Activated CD8-positive, alpha-beta memory T cell treated with anti-CD3 and anti-CD28 coated beads, Interleukin-2, amount 50 U/mL, for 24 hours (primary cell): ENCODE measurements around the gene CHRDL2.

ENCODE experiments used
- DNase-seq: peaks from one replicate; pipeline ENCODE4 v3.0.0-alpha.2; 2020; ENCODE audit errors: extremely low read depth

The CHRDL2 gene

DNA sequence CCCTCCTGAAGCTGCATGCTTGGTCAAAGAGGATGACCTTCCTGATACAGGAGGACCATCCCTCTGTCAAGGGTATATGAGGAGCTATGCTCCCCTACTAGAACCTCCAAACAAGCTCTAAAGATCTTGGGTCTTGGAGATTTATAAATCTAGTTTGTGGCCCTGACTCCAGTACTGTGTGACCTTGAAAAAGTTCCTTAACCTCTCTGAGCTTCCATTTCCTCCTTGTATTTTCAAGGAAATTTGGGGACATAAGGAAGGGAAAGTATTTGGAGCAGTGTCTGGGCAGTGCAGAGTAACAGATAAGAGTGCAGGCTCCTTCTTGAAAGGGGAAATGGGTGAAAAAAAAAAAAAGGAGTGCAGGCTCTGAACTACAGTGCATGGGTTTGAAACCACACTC lies 45.9 kb downstream of the CHRDL2 start:
- DNase-seq, result no peak

DNA sequence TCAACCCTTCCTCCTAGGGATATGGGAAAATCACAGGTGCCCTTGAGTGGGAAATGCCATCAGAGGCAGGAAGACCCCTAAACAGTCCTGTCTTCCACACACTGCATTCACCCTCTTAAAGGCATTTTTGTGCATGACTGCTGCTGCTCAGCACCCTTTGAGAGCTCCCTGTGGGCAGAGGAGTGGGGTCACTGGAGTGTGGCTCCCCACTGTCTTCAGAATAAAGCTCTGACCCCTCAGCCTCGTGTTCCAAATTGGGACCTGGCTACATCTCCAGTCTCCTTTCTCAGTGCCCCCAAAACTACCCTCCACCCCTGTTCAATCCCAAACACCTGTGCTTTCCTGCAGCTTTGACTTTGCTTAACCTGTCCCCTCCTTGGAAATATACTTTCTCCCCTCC lies 46.6 kb downstream of the CHRDL2 start:
- DNase-seq, result no peak

DNA sequence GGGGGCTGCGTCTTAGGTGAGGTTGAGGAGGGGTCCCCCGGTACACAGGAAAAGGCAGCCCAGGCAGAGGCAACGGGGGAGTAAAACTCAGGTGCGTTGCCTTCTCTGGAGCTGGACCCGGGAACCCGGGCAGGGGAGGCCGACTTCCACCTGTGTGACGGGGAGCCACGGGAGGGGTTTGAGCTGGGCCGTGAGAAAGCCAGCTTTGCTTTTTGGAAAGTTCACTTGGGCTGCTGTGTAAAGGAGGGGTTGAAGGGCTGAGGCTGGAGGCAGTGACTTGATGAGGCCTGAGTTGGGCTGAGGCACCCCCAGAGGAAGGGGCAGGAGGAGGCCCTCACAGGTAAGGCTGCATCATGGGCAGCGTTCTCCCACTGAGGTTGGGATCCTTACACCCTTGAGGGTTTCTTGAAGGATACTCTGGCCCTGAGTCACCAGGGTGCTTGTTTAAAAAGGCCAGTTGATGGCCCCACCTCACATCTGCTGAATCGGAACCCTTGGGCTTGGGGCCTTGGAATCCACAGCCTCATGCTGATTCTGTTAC lies 47.2 kb downstream of the CHRDL2 start:
- DNase-seq, result no peak

DNA sequence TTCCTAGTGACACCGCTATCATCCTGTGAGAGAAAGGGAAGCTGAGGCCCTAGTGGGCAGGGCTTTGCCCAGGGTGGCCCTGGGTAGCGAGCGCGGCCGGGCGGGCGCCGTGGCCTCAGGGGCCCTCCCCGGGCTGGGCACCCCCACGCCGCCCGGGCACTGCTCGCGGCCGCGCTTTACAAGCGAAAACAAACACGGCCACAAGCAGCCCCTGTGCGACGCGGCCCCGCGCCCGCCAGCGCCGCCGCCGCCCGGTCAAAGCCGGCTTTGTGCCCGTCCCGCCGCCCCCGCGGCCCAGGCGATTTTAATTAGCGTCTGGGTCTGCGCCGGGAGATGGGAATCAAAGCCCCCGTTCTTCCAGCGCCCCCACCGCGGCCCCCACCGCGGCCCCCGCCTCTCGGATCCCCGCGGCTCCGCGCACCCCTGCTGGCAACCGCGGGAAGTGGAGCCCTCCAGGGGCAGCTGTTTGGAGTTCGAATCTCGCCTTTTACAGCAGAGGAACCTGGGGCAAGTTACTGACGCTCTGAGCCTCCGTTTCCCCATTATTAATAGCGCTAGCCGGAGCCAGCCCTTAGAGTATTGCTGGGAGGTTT lies 47.9 kb downstream of the CHRDL2 start:
- no peak for DNase-seq

DNA sequence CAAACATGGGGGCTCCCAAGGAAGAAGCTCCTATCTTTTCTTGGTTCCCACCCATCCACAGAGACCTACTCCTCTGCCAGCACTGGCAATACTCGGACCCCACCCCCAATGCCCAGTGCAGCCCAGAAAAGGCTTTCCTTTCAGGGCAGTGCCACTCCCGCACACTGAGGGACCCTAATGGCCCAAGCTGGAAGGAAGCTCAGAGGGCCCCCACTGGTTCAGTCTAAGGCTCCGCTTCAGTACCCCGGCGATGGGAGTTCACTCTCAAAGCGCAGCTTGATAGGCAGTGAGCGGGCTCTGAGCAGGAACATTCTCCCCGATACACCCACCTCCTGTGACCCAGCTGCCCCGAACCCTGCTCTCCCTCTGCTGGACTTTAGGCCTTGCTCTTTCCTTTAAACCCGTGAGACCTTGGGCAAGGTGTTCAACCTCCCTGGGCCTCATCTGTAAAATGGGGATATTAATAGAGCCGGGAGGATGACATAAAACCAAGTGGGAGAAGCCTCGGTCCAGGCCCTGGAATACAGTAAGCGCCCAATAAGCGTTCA lies 48.4 kb downstream of the CHRDL2 start:
- DNase-seq, result no peak

DNA sequence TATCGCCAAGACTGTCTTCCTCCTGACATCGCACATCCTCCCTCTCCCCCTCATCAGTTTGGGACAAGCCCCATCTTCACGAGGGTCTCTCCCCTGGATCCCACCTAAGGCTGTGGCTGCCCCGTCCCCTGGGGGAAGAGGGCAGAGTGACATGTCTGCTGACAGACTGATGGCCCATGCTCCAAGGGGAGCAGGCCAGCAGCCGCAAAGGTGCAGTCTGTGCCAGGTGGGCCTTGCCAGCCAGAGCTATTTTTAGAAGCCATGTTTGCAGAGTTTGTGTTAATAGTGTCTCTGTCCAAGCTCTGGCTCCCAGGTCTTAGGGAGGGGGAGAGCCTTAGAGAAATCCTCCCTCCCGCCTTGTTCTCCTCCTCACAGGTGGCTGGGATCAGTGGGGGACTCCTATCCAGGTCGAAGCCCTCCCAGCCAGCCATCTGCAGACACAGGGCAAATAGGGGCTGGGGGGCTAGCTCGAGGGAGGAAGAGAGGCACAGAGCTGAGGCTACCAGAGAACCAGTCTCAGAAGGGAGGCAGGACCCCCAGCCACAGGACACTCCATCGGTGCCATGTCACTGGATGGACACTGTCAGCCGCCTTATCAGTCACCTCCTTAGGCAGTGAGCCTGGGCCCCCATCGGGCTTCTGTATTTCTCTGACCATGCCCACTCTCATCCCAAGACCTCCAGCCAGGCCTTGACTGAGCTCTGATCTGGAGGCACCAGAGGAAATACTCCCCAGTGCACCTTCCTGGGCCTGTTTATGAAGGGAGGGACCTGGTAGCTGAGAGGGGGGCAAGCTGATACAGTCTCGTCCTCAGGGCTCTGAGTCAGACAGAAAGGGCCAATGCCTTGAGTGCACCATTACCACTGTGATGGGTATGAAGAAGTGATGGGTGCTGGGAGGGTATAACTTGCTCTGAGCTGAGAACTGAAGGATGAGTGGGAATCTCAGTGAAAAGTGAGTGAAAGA lies 49.3 kb downstream of the CHRDL2 start:
- no peak for DNase-seq

DNA sequence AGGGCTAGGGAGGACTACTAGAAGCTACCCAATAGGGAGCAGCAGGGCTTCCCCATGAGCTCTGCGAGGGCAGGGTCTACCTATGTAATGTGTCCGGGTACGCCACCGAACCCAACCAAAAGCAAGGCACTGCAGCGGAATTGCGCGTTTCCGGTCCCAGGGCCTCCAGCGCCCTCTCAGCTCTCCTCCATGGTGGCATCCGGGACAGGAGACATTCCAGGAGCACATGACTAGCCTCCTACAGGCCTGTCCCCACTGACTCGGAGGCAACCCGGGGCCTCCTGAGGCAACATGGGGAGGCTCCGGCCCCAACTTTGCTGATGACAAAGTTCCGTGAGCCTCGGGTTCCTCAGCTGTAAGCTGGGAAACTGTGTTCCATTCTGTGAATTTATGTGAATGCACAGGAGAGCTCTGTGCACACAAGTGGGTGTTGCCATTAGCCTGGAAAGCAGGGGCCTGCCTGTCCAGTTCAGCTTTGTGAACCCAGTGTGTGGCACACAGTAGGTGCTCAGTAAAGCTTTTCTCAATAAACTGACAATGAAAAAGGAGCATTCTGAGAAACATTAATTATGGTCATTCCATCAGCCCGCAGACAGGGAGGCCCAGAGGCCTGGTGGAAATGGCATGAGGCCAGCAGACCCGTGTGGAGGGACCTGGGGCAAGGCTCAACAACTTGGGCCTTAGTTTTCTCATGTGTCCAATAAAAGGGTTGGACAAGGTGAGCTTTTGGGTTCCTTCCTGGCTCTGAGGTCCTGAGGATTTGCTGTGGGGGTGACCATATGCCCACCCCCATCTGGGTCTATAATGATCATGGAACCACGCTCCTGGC lies 50.3 kb downstream of the CHRDL2 start:
- DNase-seq, result no peak

DNA sequence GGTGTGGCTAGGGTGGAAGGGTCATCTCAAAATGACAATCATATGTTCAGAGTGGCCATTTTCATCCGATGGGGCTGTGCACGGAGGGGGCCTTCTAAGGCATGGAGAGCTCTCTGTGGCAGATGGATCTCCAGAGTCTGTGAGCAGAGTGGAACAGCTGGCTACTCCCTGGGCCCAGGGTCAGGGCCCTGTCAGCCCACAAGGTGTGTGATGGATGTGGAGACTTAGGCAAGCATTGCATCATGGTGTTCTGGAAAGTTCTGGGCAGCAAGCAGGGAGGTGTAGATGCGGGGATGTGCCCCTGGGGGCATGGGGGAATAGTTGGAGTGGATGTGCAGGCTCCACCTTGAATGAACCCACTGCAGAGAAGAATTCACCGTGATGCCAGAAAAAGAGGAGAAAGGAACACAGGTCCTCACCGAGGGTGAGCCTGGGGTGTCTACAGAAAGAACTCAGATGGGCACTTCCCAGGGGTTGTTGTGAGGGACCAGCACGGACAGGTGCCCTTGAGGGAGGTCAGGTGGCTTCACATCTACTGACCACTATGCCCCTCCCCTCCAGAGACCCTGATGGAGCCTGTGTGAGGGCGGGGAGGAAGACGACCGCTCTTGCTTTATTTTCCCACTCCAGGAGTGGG lies 51.1 kb downstream of the CHRDL2 start:
- no peak for DNase-seq

DNA sequence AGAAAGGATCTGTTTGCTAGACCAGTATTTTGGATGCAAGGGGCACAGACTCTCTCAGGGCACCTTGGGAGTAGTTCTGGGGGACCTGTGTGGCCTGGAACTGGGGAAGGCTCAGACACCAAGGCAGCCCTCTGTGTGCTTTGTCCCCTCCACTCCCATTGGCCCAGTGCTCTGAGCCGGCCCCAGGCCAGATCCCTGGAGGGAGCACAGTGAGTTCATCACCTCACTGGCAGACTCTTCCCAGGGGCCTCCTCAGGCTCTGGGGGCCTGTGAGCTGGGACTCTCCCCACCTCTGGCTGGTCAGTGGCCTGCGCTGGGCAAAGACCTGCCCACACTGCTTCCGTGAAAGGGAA lies 51.7 kb downstream of the CHRDL2 start:
- no peak for DNase-seq

DNA sequence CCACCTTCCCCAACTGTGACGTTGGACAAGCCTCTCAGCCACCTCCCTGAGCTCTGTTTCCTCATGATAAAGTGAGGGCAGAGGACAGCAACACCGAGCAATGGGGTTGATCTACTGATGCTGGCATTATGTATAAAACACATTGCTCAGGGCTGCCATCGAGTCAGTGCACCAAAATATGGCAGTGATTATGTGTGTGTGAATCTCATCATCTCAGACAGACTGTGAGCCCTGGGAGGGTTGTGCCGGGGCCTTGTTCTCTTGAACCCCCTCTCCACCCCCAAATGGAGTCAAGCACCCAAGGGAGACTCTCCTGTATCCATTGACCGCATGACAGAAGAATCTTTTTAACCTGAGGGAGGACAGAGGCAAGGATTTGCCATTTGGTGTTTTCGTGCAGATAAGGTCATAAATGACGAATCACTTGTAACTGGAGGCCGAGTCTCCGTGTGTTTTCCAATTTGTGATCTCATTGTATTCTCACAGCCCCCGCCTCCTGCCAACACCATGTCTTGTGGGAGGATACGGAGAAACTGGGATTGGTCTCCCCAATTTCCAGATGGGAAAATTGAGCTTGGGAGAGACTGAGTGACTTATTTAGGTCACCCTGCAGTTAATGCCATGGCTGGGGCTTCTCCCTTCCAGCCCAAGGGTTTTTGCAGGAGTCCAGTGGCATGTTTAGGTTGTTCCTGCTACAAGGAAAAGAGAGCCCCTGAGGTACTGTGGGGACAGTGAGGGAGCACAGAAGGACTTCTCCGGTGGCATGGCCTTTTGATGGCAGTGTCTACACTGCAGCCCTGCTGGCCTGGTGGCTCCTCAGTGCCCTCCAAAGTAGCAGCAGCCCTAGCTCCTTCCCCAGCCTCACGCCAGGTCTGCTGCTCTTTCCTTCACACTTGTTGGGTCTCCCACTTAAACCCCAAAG lies 52.4 kb downstream of the CHRDL2 start:
- DNase-seq, result no peak

DNA sequence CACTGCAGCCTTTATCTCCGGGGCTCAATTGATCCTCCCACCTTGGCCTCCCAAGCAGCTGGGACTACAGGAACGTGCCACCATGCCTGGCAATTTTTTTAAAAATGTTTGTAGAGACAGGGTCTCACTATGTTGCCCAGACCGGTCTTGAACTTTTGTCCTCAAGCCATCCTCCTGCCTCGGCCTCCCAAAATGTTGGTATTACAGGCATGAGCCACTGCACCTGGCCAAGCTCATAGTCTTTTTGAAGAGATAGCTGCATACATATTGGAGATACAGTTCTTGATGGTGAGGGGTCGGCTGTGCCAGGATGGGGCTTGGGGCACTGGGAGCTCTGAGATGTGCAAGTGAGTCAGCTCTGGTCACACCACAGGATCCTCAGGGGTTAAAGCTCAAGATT lies 53.2 kb downstream of the CHRDL2 start:
- no peak for DNase-seq

DNA sequence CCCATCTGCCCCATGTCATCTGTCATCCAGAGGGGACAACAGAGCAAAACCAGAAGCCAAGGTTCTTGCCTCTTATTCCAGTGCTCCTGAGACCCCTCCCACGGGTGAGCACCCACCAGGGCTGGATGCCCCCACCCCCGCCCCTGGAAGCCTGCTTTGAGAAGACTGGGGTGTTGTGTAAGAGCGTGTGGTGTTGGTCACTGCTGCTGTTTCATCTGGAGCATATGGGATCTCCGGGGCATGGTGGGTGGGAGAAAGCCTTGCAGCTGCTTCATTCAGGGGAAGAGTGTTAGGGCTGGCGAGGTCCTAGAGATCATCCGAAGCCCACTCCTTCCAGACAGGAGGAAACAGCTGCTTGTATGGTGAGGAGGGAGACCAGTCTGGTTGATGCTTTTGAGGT lies 54.1 kb downstream of the CHRDL2 start:
- no peak for DNase-seq

DNA sequence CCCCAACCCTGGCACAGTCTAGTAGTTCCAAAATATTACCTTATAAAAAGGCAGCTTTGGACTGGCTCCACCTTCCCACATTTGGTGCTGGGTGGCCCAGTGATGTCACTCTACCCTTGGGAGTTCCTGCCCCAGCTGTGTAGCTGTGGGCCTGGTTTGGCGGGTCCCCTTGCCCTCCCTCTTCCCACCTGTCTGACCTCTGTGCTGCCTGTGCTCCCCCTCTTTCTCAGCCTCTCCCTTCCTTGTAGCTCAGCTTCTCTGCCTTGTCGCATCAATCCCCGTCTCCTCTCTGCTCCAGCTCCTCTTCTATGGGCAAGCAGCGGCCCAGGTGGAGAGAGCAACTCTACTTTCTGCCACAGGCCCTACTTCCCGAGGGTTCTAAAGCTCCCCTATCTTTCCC lies 54.6 kb downstream of the CHRDL2 start:
- no peak for DNase-seq

DNA sequence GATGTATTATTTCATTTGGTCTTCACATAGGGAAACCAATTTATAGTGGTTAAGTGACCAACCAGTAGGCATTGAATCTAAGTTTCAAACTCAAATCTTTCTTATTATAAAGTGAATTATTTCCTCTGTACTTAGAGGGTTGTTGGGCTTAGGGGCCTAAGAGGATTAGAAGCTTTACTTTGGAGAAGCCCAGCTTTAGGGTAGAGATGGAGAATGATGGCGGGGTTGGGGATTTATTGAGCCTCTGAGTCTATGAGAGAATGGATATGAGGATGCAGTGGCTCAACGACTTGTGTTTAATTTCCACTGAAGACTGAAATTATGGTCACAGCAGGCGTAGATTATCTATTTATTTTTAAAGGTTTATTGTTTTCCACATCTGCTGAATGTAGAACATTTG lies 55.5 kb downstream of the CHRDL2 start:
- no peak for DNase-seq

DNA sequence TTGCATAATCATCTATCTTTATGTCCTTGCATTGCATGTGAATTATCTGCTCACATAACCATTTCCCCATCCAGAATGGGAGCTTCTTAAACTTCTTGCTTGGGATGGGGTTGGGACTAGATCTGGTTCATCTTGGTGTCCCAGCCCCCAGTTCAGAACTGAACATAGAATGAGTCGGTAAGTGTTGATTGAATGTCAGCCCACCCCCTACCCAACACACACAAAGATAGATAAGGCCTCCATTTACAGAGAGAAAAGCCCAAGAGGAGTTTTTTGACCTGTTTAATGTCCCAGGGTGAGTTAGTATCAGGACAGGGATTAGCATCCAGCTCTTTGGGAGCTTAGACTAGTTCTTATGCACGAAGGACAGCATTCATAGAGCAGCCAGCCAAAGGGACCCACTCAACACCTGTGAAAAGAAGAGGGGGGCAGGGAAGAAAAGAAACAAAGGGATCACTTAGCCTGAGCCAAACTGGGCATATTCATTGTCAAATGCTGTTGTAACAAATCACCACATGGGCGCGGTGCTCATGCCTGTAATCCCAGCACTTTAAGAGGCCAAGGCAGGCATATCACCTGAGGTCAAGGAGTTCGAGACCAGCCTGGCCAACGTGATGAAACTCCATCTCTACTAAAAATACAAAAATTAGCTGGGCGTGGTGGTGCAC lies 57.4 kb downstream of the CHRDL2 start:
- DNase-seq, result no peak

DNA sequence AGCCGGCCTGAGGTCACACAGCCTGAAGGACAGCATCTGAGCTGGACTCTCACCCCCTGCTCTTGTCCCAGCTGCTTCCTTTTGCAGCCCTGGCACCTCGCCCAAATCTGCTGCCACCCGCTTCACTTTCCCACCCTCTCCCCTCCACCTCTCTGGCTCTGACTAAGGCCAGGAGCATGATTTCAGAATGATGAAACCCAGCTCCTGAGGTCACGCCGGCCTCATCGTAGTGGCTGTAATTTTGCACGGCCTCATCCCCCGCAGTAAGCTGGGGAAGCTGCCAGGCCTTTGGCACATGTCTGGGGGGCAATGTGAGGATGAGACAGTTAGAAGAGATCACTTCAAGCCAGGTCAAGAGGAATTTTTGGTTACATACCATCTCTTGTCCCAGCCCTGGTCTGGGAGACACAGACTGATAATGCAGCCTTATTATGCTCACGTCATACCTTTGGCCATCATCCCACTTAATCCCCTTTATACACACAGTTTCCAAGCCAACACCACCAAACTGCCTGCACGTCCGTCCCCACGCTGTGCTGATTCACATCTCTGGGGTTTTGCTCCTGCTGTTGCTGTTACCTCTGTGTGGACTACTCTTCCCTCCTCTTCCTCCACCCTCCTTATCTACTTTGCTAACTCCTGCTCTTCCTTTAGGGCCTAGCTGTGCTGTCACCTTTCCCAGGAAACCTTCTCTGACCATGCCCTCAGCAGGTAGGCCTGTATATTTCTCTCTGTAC lies 58.1 kb downstream of the CHRDL2 start:
- no peak for DNase-seq

DNA sequence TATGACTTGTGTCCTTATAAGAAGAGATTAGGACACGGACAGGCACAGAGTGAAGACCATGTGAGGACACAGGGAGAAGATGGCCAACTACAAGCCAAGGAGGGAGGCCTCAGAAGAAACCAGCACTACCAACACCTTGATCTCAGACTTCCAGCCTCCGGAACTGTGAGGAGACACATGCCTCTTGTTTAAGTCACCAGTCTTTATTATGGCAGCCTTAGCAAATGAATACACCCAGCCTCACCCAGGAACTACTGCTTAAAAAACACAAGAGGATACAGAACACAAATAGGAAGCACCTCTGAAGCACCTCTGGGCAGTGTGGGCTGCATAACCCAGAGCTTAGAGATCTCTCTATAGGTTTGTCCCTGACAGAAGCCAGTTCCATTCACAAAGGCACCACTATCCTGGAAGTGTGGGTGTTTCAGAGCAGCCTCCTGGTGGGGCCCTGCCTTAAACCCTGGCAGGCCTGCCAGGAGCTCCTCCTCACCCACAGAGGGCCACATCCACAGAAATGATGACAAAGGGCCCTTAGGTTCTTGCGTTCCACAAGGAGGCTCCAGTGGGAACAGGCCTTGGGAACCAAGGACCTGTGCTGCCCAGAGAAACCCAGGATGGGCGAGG lies 58.8 kb downstream of the CHRDL2 start:
- DNase-seq, result no peak

DNA sequence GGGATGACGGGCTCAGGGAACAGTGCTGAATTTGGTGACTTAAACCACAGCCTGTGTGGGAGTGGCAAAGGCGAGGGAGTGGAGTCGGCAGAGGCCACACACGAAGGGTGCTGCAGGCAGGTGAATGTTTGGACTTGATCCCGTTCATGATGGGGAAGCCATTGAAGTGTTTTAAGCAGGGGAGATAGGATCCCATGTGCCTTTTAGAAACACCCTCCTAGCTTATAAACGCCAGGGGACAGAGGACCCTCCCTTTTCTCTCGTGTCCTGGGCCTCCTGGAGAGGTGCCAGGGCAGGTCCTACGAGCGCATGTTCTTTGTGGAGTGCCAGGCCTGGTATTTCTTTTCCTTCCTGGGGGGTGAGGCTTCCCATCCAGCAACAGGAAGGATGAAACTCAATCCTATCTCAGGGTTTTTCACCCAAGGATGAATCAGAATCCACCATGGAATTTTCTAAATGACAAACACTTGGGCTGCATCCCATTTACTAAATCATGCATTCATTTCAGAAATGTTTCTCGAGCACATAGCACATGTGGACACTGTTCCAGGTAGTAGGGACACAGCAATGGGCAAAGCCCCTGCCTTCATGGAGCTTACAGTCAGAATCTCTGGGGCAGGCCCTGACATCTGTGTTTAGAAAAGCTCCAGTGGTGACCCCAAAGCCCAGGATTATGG lies 59.6 kb downstream of the CHRDL2 start:
- DNase-seq, result no peak
